GM12878 (cell line): ENCODE measurements around the gene UIMC1. TPM values are rescaled to one million over a fixed set of nuclear protein-coding genes. Genes with fewer than 3 reads are reported as not detected.

Source experiments
- ATAC-seq: fragments of 200-7000 bp; cut with Tn5 transposase; 3 replicates; pipeline ENCODE4 v1.9.1; 2020; ENCODE audit warnings: mild to moderate bottlenecking, moderate library complexity
- BruUV-seq: library from RNA; stranded (reverse); fragments of 400-500 nt; replicated peaks from 2 replicates; lab custom pipeline; 2021; lab: Mats Ljungman, UMichigan
- CTCF ChIA-PET: fragments of 300-600 bp; sonication (Branson Sonifier 250); formaldehyde crosslinking; extraction: SDS; loops from one replicate; lab custom pipeline; 2021; ENCODE audit warnings: inconsistent platforms; lab: Yijun Ruan, JAX
- POLR2A ChIA-PET: fragments of 350-600 bp; formaldehyde crosslinking; extraction: SDS; loops from one replicate; lab custom pipeline; 2021; ENCODE audit warnings: inconsistent platforms; lab: Charles Lee
- RAD21 ChIA-PET: fragments of 300-600 bp; sonication (Branson Sonifier 250); formaldehyde crosslinking; loops from one replicate; lab custom pipeline; 2023; ENCODE audit warnings: antibody characterized with exemption; ENCODE audit not compliant: unreplicated experiment; lab: Charles Lee
- SMC1A ChIA-PET: fragments of 300-600 bp; sonication (Branson Sonifier 250); formaldehyde crosslinking; loops from one replicate; lab custom pipeline; 2023; ENCODE audit not compliant: unreplicated experiment, uncharacterized antibody; lab: Charles Lee
- DNase-seq: peaks from one replicate; pipeline ENCODE4 v3.0.0-alpha.2; 2011; ENCODE audit warnings: low read depth, low spot score
- FAIRE-seq: peaks from 3 replicates; lab custom pipeline; 2011; peaks lifted over from hg19 to GRCh38; lab: Jason Lieb, UNC
- H2AFZ ChIP-seq: 2 replicates; pipeline ENCODE4 v1.6.0; 2011; ENCODE audit warnings: low read depth, low read length, control low read depth; ENCODE audit not compliant: control insufficient read depth
- H3K27ac ChIP-seq: 2 replicates; pipeline ENCODE4 v1.5.1; 2011; ENCODE audit warnings: control low read depth; ENCODE audit not compliant: control insufficient read depth, insufficient read depth
- H3K27me3 ChIP-seq, 2 experiments: replicated peaks in 1 of 2; 2 replicates each; pipeline versions ENCODE4 v1.6.0 to v1.6.1; 2011; ENCODE audit warnings: low read length in 1 of 2; ENCODE audit not compliant: control insufficient read depth in 2 of 2, insufficient read depth in 2 of 2
- H3K36me3 ChIP-seq, 2 experiments: 2 replicates each; pipeline ENCODE4 v1.5.1; 2011; ENCODE audit warnings: low read length in 1 of 2; ENCODE audit not compliant: control insufficient read depth in 2 of 2, insufficient read depth in 2 of 2
- H3K4me1 ChIP-seq: 2 replicates; pipeline ENCODE4 v1.6.1; 2011; ENCODE audit warnings: mild to moderate bottlenecking, low read length, moderate library complexity, mixed read lengths; ENCODE audit not compliant: control insufficient read depth, insufficient read depth
- H3K4me2 ChIP-seq: 2 replicates; pipeline ENCODE4 v1.6.0; 2011; ENCODE audit warnings: control low read depth; ENCODE audit not compliant: control insufficient read depth, insufficient read depth
- H3K4me3 ChIP-seq: fragments of 200-600 bp; sonication (generic); 2 replicates; pipeline ENCODE4 v1.5.1; 2016
- H3K79me2 ChIP-seq: 2 replicates; pipeline ENCODE4 v1.6.0; 2011; ENCODE audit warnings: low read length; ENCODE audit not compliant: control insufficient read depth, insufficient read depth
- H3K9ac ChIP-seq: 2 replicates; pipeline ENCODE4 v1.8.0; 2011; ENCODE audit warnings: low read length, control low read depth, mixed read lengths; ENCODE audit not compliant: control insufficient read depth, insufficient read depth
- H3K9me3 ChIP-seq: replicated peaks from 3 replicates; pipeline ENCODE4 v1.5.1; 2011; ENCODE audit warnings: mild to moderate bottlenecking, low read length; ENCODE audit not compliant: control insufficient read depth, insufficient read depth
- H4K20me1 ChIP-seq: 2 replicates; pipeline ENCODE4 v1.6.0; 2011; ENCODE audit not compliant: control insufficient read depth, insufficient read depth
- ASH2L ChIP-seq: fragments of 300-600, 200-600 bp; sonication (generic); IDR thresholded peaks from 2 replicates; pipeline ENCODE4 v1.6.1; 2017; ENCODE audit warnings: low read depth, mild to moderate bottlenecking, borderline replicate concordance
- FOXM1 ChIP-seq: IDR thresholded peaks from 2 replicates; pipeline ENCODE4 v1.6.1; 2012; ENCODE audit warnings: low read depth, mild to moderate bottlenecking, inconsistent platforms, low read length, moderate library complexity
- IKZF1 ChIP-seq: fragments of 450-650 bp; conservative IDR thresholded peaks from 2 replicates; pipeline ENCODE4 v1.6.1; 2017; ENCODE audit warnings: antibody characterized with exemption, mild to moderate bottlenecking
- RFX5 ChIP-seq: IDR thresholded peaks from 2 replicates; pipeline ENCODE4 v1.6.1; 2011; ENCODE audit warnings: low read depth, low read length, improper control_type of control experiment
- STAT1 ChIP-seq: fragments of 450-650 bp; conservative IDR thresholded peaks from 2 replicates; pipeline ENCODE4 v1.6.1; 2014; ENCODE audit warnings: antibody characterized with exemption, mild to moderate bottlenecking
- ZNF622 ChIP-seq: fragments of 450-650 bp; IDR thresholded peaks from 2 replicates; pipeline ENCODE4 v1.6.1; 2017; ENCODE audit warnings: mild to moderate bottlenecking, inconsistent platforms
- WGBS: methylation state at CpG from one replicate; pipeline ENCODE4 v1.1.6; 2016; ENCODE audit warnings: low lambda C conversion rate; ENCODE audit not compliant: insufficient replicate concordance, insufficient coverage; ENCODE audit errors: missing lambda C conversion rate; 5-methylcytosine and 5-hydroxymethylcytosine counted together
- in situ Hi-C: fragments of 300-500 bp; cut with MboI; formaldehyde crosslinking; loops from 9 replicates; pipeline ENCODE4 v1.14.3; 2018; ENCODE audit warnings: mixed read lengths
- intact Hi-C: fragments of 100-400 bp; cut with micrococcal nuclease; formaldehyde crosslinking; loops from one replicate; pipeline ENCODE4 v1.14.2; 2022; ENCODE audit not compliant: unreplicated experiment
- polyA plus RNA-seq, 11 experiments: library from polyadenylated mRNA; depleted of rRNA in 4 of 11; unstranded in 6 of 11; stranded (reverse) in 5 of 11; fragments of >200 nt; fragmentation: Nextera tagmentation in 4 of 11; fragmentation: Illumina TruSeq in 1 of 11; extraction: Ambion mirVana in 4 of 11; extraction: Trizol in 1 of 11; gene quantifications; 1 replicate in 1 of 11; 2 replicates in 10 of 11; pipeline versions ENCODE4 v1.2.1 to v1.2.3, GENCODE V29; 2011 to 2016; ENCODE audit warnings: inconsistent platforms in 2 of 11, missing spikeins in 2 of 11, low read depth in 1 of 11
- total RNA-seq, 4 experiments: library from RNA; depleted of rRNA in 3 of 4; stranded (reverse); fragments of >200 nt in 3 of 4; fragmentation: Illumina TruSeq in 1 of 4; extraction: Trizol in 1 of 4; gene quantifications; 2 replicates each; pipeline versions ENCODE4 v1.2.1 to v1.2.3, GENCODE V29; 2013 to 2021
- TF ChIP-seq, protein P1 (sequence below): fragments of 450-650 bp; formaldehyde crosslinking; IDR thresholded peaks from 2 replicates; pipeline ENCODE4 v1.4.0; 2022; ENCODE audit warnings: mild to moderate bottlenecking, moderate library complexity

Gene UIMC1
- total and polyA plus RNA-seq, 10 of the 15 experiments (the other 5 are each of a cell fraction or from before 2014, with no cell fraction given), result 16.2 to 51.4 (median 32.7) TPM

DNA sequence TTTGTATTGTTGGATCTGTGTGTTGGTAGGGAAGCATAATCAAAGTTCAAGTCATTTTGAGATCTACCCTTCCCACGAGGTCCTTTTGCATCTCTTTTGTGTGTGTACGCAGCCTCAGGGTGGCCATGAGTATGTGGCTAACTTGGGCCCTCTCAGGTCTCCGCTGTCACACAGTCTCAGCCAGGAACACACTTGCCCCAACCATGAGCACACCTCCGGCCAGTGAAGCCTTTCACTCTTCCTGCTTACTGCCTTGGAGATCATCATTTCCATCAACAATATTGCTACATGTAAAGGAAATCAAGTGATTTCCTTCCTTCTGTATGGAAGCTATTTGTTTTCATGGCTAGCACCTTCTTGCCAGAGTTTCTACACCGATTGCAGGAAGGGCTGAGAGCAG, 29.9 kb upstream of the UIMC1 start:
- WGBS, result 60% methylated on average over 5 of the region's 5 CpGs
- no peaks in the 10 kb centered on the region for H3K27me3 ChIP-seq
- no peak overlapping the region for H2AFZ ChIP-seq
- in situ Hi-C loops (no loop called here), intact Hi-C loops (no loop called here)
- FAIRE-seq (no peak), DNase-seq (no peak), ATAC-seq (peak; percentile 19)
- ChIA-PET POLR2A (interaction anchor here (0.6 to 1.1 kb wide), 3 partner anchors 17 to 240 kb away, joined by 3 to 6 read pairs (median 3); no protein-coding TSS in a partner anchor), CTCF (interaction anchor here (1.5 to 2.9 kb wide), 2 partner anchors 10 to 13 kb away, joined by 4 to 15 read pairs; partner anchors contain the start of gene ZNF346), SMC1A (interaction anchor here (0.6 to 1.1 kb wide), 2 partner anchors 14 to 142 kb away, joined by 3 read pairs; partner anchors contain the start of gene ZNF346), RAD21 (interaction anchor here (1.2 kb wide), 1 partner anchor 54 kb away, joined by 3 read pairs; no protein-coding TSS in a partner anchor)
- H3K27ac ChIP-seq, result no peak overlapping the region
- BruUV-seq, result no TSS peak
- H3K4me2 ChIP-seq, result no peak overlapping the region; the same call in 1 of the 2 replicates
- peaks cover 16% of the 10 kb centered on the region for H3K4me1 ChIP-seq
- no peak overlapping the region for H3K9ac ChIP-seq
- peaks cover 0 to 6% of the 10 kb centered on the region in 2 experiments; a peak in 3 of 4 replicates for H3K36me3 ChIP-seq
- H3K4me3 ChIP-seq, result no peak overlapping the region
- no peak for TF ChIP-seq FOXM1
- no peak for TF ChIP-seq ASH2L
- no peak for TF ChIP-seq IKZF1
- TF ChIP-seq STAT1, result no peak
- TF ChIP-seq, protein P1, sequence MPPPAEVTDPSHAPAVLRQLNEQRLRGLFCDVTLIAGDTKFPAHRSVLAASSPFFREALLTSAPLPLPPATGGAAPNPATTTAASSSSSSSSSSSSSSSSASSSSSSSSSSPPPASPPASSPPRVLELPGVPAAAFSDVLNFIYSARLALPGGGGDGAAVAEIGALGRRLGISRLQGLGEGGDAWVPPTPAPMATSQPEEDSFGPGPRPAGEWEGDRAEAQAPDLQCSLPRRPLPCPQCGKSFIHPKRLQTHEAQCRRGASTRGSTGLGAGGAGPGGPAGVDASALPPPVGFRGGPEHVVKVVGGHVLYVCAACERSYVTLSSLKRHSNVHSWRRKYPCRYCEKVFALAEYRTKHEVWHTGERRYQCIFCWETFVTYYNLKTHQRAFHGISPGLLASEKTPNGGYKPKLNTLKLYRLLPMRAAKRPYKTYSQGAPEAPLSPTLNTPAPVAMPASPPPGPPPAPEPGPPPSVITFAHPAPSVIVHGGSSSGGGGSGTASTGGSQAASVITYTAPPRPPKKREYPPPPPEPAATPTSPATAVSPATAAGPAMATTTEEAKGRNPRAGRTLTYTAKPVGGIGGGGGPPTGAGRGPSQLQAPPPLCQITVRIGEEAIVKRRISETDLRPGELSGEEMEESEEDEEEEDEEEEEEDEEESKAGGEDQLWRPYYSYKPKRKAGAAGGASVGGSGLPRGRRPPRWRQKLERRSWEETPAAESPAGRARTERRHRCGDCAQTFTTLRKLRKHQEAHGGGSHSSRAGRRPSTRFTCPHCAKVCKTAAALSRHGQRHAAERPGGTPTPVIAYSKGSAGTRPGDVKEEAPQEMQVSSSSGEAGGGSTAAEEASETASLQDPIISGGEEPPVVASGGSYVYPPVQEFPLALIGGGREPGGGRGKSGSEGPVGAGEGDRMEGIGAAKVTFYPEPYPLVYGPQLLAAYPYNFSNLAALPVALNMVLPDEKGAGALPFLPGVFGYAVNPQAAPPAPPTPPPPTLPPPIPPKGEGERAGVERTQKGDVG (CRISPR knock-in tag), result no peak
- TF ChIP-seq RFX5, result no peak
- TF ChIP-seq ZNF622, result no peak
- H4K20me1 ChIP-seq, result no peaks in the 10 kb centered on the region
- H3K9me3 ChIP-seq, result no peaks in the 10 kb centered on the region
- peaks cover 6% of the 10 kb centered on the region for H3K79me2 ChIP-seq
